Stomach (tissue), 9 donors: Measurements from ENCODE around the gene RNF166. TPM values are rescaled to one million over a fixed set of nuclear protein-coding genes. Genes with fewer than 3 reads are reported as not detected.
A peak's percentile ranks its signal among the peaks of the same experiment; 100 is the strongest.

Source experiments
- DNase-seq, 2 donors: peaks; one replicate each; pipeline versions ENCODE4 v3.0.0 to v3.0.0-alpha.2; 2013 to 2019
- H3K27ac ChIP-seq, 5 donors: fragments of 200-600 bp in 4 of 5; sonication (generic) in 4 of 5; one replicate each; pipeline ENCODE4 v1.5.1; 2013 to 2019; ENCODE audit warnings: mild to moderate bottlenecking in 1 of 5, moderate library complexity in 1 of 5
- H3K27me3 ChIP-seq, 3 donors: fragments of 200-600 bp; sonication (generic); one replicate each; pipeline ENCODE4 v1.5.1; 2017 to 2019; ENCODE audit warnings: mixed run types in 1 of 3
- H3K36me3 ChIP-seq, 4 donors: fragments of 200-600 bp; sonication (generic); 1 replicate in 3 of 4; 2 replicates in 1 of 4; pipeline ENCODE4 v1.5.1; 2016 to 2019
- H3K4me1 ChIP-seq, 4 donors: fragments of 200-600 bp; sonication (generic); one replicate each; pipeline ENCODE4 v1.5.1; 2016 to 2019
- H3K4me3 ChIP-seq, 4 donors: fragments of 200-600 bp; sonication (generic) in 3 of 4; one replicate each; pipeline ENCODE4 v1.5.1; 2016 to 2019; ENCODE audit warnings: mild to moderate bottlenecking in 1 of 4
- H3K9me3 ChIP-seq, 4 donors: fragments of 200-600 bp; sonication (generic); one replicate each; pipeline ENCODE4 v1.5.1; 2016 to 2019
- CTCF ChIP-seq, 7 experiments: fragments of 450-650 bp in 4 of 7; fragments of 200-600 bp in 3 of 7; sonication (generic) in 3 of 7; IDR thresholded peaks; one replicate each; pipeline ENCODE4 v1.5.1; 2016 to 2019; ENCODE audit warnings: antibody characterized with exemption in 7 of 7, control low read depth in 2 of 7, mild to moderate bottlenecking in 1 of 7
- EP300 ChIP-seq: sonication (generic); formaldehyde crosslinking; IDR thresholded peaks from one replicate; pipeline ENCODE4 v1.6.1; 2017; ENCODE audit warnings: antibody characterized with exemption
- POLR2A ChIP-seq, 4 donors: fragments of 450-650 bp; IDR thresholded peaks; one replicate each; pipeline ENCODE4 v1.6.1; 2016; ENCODE audit warnings: antibody characterized with exemption in 4 of 4, control low read depth in 2 of 4, mild to moderate bottlenecking in 1 of 4, moderate library complexity in 1 of 4
- POLR2AphosphoS5 ChIP-seq, 3 donors: sonication (generic); formaldehyde crosslinking; IDR thresholded peaks; one replicate each; pipeline ENCODE4 v1.6.1; 2016; ENCODE audit warnings: antibody characterized with exemption in 3 of 3
- WGBS, 5 donors: extraction: QIAGEN DNeasy Blood & Tissue Kit in 3 of 5; methylation state at CpG; one replicate each; pipeline versions ENCODE4 v1.1.5 to v1.1.7; 2013 to 2018; 5-methylcytosine and 5-hydroxymethylcytosine counted together
- intact Hi-C: fragments of 100-400 bp; cut with DNase I; formaldehyde crosslinking; loops from one replicate; pipeline ENCODE4 v1.15.1; 2023; ENCODE audit warnings: low total_unique reads
- polyA plus RNA-seq, 3 donors: library from polyadenylated mRNA; stranded (reverse); fragments of 200-250 nt; gene quantifications; one replicate each; pipeline ENCODE4 v1.2.3, GENCODE V29; 2013
- total RNA-seq, 5 donors: library from RNA; depleted of rRNA; stranded (reverse); fragments of >200 nt; gene quantifications; one replicate each; pipeline versions ENCODE4 v1.1.0 to v1.2.3, GENCODE V29; 2014 to 2016
- donor health status: healthy with polysubstance abuse.
- donor health status: Bipolar disorder and iron deficiency.
- donor health status: healthy.

Gene RNF166
- total and polyA plus RNA-seq, 8 donors, result 8.8 to 31.9 (median 13.9) TPM

- intact Hi-C loops, result no loop called here
- 57 to 78% (median 64%) methylated on average over 17 to 42 of the region's 42 CpGs for WGBS, 5 donors
- peak overlapping the region; percentile 39 to 94 (median 84) for H3K27ac ChIP-seq
- H3K4me1 ChIP-seq, result peaks cover 17 to 66% (median 47%) of the 10 kb centered on the region in 4 donors
- TF ChIP-seq POLR2AphosphoS5 (IDR thresholded peaks at IDR 0.05) (peak in 1 of 3 donors; percentile 20), POLR2A (IDR thresholded peaks at IDR 0.05) (no peak)
- peak; percentile 85 to 87 for DNase-seq
- peaks cover 26 to 61% (median 51%) of the 10 kb centered on the region in 4 donors for H3K36me3 ChIP-seq
- no peaks in the 10 kb centered on the region for H3K27me3 ChIP-seq
- H3K4me3 ChIP-seq, result peak overlapping the region; percentile 0 to 98 (median 24)
- no peaks in the 10 kb centered on the region for H3K9me3 ChIP-seq
Measured at GRCh38 chr16:88700636-88701482, 5.3 kb downstream of the RNF166 start.

- H3K36me3 ChIP-seq, result peaks cover 26 to 64% (median 54%) of the 10 kb centered on the region in 4 donors
Measured at GRCh38 chr16:88700322-88700635, 5.9 kb downstream of the RNF166 start.

GRCh38 chr16:88699180-88699579, 7.0 kb downstream of the RNF166 start:
- TF ChIP-seq CTCF (IDR thresholded peaks at IDR 0.05), result no peak
- no peak for TF ChIP-seq POLR2A (IDR thresholded peaks at IDR 0.05)
- TF ChIP-seq EP300, result no peak
- no peak for TF ChIP-seq POLR2AphosphoS5 (IDR thresholded peaks at IDR 0.05)
- no peak overlapping the region for H3K4me3 ChIP-seq
- WGBS, 5 donors, result 68 to 95% (median 95%) methylated on average over 3 to 16 of the region's 16 CpGs
- no peaks in the 10 kb centered on the region for H3K9me3 ChIP-seq
- peaks cover 5 to 50% (median 32%) of the 10 kb centered on the region in 4 donors for H3K4me1 ChIP-seq
- H3K27ac ChIP-seq, result peak overlapping the region in 2 of 5 donors; percentile 79 to 92
- no peak for DNase-seq
- intact Hi-C loops, result no loop called here
- peaks cover 26 to 64% (median 55%) of the 10 kb centered on the region in 4 donors for H3K36me3 ChIP-seq
- H3K27me3 ChIP-seq, result no peaks in the 10 kb centered on the region

More at GRCh38 chr16:88700322-88700635, 5.9 kb downstream of the RNF166 start:
- Histone ChIP-seq H3K27ac (peak overlapping the region; percentile 39 to 92 (median 79)), H3K9me3 (no peaks in the 10 kb centered on the region), H3K4me3 (peak overlapping the region in 1 of 4 donors; percentile 29), H3K27me3 (no peaks in the 10 kb centered on the region), H3K4me1 (peaks cover 16 to 61% (median 43%) of the 10 kb centered on the region in 4 donors)
- intact Hi-C loops, result no loop called here
- DNase-seq, result no peak
- TF ChIP-seq EP300, result no peak
- no peak for TF ChIP-seq POLR2AphosphoS5 (IDR thresholded peaks at IDR 0.05)
- no peak for TF ChIP-seq CTCF (IDR thresholded peaks at IDR 0.05)
- TF ChIP-seq POLR2A (IDR thresholded peaks at IDR 0.05), result no peak
- 54 to 83% (median 73%) methylated on average over 14 of the region's 14 CpGs for WGBS, 5 donors

GRCh38 chr16:88698646-88699045, 7.6 kb downstream of the RNF166 start:
- H3K36me3 ChIP-seq, result peaks cover 26 to 64% (median 55%) of the 10 kb centered on the region in 4 donors
- no peak for TF ChIP-seq POLR2A (IDR thresholded peaks at IDR 0.05)
- TF ChIP-seq CTCF (IDR thresholded peaks at IDR 0.05), result no peak
- TF ChIP-seq EP300, result no peak
- no peak for TF ChIP-seq POLR2AphosphoS5 (IDR thresholded peaks at IDR 0.05)

More at GRCh38 chr16:88698646-88699045, 7.6 kb downstream of the RNF166 start:
- peaks cover 4 to 45% (median 27%) of the 10 kb centered on the region in 4 donors for H3K4me1 ChIP-seq
- DNase-seq, result no peak
- no peak overlapping the region for H3K4me3 ChIP-seq
- 94 to 97% (median 96%) methylated on average over 22 to 25 of the region's 25 CpGs for WGBS, 5 donors
- no peaks in the 10 kb centered on the region for H3K27me3 ChIP-seq
- no peaks in the 10 kb centered on the region for H3K9me3 ChIP-seq
- intact Hi-C loops, result no loop called here
- H3K27ac ChIP-seq, result no peak overlapping the region
